Measurements from ENCODE around the gene DHRS12. TPM values are rescaled to one million over a fixed set of nuclear protein-coding genes. Genes with fewer than 3 reads are reported as not detected.

DHRS12 gene
- total and polyA plus RNA-seq, 12 donors = 5.5 to 20.6 (median 10.3) TPM

DNA sequence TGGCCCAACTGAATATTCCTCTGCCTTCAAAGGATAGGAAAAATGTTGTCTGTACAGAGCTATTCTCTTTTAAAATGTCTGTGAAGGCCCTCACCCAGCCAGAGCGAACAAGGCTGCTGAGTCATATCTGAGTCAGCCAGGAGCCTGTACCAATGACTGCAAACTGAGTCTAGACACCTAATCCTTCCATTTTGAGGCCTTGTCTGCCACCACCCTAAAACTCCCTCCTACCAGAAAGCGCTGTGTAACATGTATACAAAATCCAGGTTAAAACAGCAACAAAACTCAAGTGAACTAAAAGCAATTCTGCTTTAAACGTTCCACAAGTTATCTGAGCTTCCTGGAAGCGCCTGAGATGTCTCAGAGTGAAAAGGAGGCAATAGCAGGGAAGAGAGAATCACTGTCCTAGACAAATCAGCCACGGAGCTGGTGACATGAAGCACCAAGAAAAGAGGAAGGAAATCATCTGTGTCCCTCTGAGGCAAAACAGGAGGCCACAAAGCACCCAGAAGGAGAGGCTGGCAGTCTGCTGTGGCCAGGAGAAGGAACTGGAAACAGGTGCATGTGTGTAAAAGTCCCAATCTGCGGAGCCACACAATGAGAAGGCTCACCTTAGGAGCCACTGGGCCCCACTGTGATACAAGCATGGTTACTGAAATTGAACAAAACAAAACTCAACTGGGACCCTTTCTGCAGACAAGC lies 10.2 kb downstream of the DHRS12 start:
- H3K27me3 ChIP-seq = no peaks in the 10 kb centered on the region
- ATAC-seq = peak in 7 of 8 donors; percentile 25 to 60 (median 45)
- TF ChIP-seq, protein P1, sequence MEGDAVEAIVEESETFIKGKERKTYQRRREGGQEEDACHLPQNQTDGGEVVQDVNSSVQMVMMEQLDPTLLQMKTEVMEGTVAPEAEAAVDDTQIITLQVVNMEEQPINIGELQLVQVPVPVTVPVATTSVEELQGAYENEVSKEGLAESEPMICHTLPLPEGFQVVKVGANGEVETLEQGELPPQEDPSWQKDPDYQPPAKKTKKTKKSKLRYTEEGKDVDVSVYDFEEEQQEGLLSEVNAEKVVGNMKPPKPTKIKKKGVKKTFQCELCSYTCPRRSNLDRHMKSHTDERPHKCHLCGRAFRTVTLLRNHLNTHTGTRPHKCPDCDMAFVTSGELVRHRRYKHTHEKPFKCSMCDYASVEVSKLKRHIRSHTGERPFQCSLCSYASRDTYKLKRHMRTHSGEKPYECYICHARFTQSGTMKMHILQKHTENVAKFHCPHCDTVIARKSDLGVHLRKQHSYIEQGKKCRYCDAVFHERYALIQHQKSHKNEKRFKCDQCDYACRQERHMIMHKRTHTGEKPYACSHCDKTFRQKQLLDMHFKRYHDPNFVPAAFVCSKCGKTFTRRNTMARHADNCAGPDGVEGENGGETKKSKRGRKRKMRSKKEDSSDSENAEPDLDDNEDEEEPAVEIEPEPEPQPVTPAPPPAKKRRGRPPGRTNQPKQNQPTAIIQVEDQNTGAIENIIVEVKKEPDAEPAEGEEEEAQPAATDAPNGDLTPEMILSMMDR (IDR thresholded peaks at IDR 0.05) = no peak
- peaks cover 0 to 14% (median 0%) of the 10 kb centered on the region in 9 donors for H3K4me1 ChIP-seq
- WGBS, 2 donors = 79 to 85% methylated on average over 6 of the region's 6 CpGs
- intact Hi-C loops (cut with DNase I) = loop anchor here in 2 of 10 donors (10.0 kb wide), 2 partner anchors 349 to 359 kb away; no protein-coding TSS in a partner anchor
- peaks cover 0 to 58% (median 0%) of the 10 kb centered on the region in 9 donors for H3K36me3 ChIP-seq
- no peaks in the 10 kb centered on the region for H3K9me3 ChIP-seq
- DNase-seq = no peak
- peak overlapping the region in 1 of 10 donors; percentile 18 for H3K27ac ChIP-seq
- H3K4me3 ChIP-seq = no peak overlapping the region

GRCh38 chr13:51786425-51787265 lies 17.3 kb downstream of the DHRS12 start:
- Histone ChIP-seq H3K4me3 (peak overlapping the region in 4 of 10 donors; percentile 16 to 32 (median 28)), H3K27ac (peak overlapping the region; percentile 20 to 84 (median 70)), H3K9me3 (no peaks in the 10 kb centered on the region), H3K27me3 (no peaks in the 10 kb centered on the region), H3K4me1 (peaks cover 8 to 22% (median 21%) of the 10 kb centered on the region in 9 donors), H3K36me3 (peaks cover 0 to 4% (median 0%) of the 10 kb centered on the region in 9 donors)
- DNase-seq (no peak), ATAC-seq (peak in 6 of 8 donors; percentile 18 to 50 (median 25))
- TF ChIP-seq, protein P1 (IDR thresholded peaks at IDR 0.05) = no peak
- WGBS, 2 donors = 20 to 30% methylated on average over 10 of the region's 10 CpGs
- intact Hi-C loops (cut with DNase I) = loop anchor here in 1 of 10 donors (10.0 kb wide), 1 partner anchor 202 kb away; the partner anchor contains the start of gene WDFY2

DNA sequence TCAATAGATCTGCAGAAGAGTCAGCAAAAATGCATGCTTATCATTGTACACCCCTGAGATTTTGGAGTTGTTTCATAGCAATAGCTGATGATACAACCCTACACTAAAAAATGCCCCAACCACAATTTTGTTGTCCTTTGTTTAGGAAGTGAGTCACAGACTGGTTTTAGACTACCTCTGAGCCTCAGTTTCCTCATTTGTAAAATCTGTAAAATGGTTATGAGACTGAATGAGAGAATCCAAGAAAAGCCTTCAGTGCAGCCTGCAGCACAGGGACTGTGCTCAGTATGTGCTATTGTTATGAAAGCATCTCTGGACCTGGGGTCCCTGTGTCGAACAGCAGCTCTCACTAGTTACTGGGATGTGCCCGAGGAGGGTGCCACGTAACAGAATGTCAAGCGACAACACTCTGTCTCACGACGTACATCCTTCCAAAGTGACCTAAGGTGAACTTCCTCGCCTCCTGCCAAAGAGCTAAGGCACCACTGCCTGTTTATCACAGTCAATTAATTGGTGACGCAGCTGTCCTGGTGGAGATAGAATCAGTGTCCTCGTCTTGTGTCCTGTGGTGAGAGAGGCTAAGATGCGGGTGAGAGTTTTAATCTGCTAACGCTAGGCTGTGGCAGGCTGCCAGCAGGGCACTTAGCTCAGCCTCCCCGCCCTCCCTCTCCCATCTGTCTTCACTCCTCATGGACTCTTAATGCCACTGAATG lies 18.1 kb downstream of the DHRS12 start:
- Histone ChIP-seq H3K27me3 (no peaks in the 10 kb centered on the region), H3K4me1 (peaks cover 8 to 22% (median 21%) of the 10 kb centered on the region in 9 donors), H3K4me3 (peak overlapping the region in 4 of 10 donors; percentile 16 to 32 (median 28)), H3K36me3 (no peaks in the 10 kb centered on the region), H3K27ac (peak overlapping the region; percentile 20 to 84 (median 70)), H3K9me3 (no peaks in the 10 kb centered on the region)
- WGBS, 2 donors = 8 to 11% methylated on average over 12 of the region's 12 CpGs
- TF ChIP-seq, protein P1 (IDR thresholded peaks at IDR 0.05) = no peak
- intact Hi-C loops (cut with DNase I) = loop anchor here in 1 of 10 donors (10.0 kb wide), 1 partner anchor 201 kb away; the partner anchor contains the start of gene WDFY2
- peak; percentile 60 to 74 for DNase-seq
- ATAC-seq = peak; percentile 74 to 91 (median 85)
